SK-N-SH treated with all-trans-retinoic acid at 6 μM for 48 hours (cell line): ENCODE data around the gene EP400.

Experiments
- BACH2 ChIP-seq: fragments of 250-450 bp; sonication (Bioruptor Pico); IDR thresholded peaks from 2 replicates; pipeline ENCODE4 v1.9.0; 2021; ENCODE audit warnings: mild to moderate bottlenecking, borderline replicate concordance
- CREB5 ChIP-seq: fragments of 250-450 bp; sonication (Bioruptor Pico); IDR thresholded peaks from 2 replicates; pipeline ENCODE4 v1.5.1; 2020; ENCODE audit warnings: low read depth, mild to moderate bottlenecking, moderate library complexity
- POU6F1 ChIP-seq: fragments of 250-450 bp; sonication (Bioruptor Pico); IDR thresholded peaks from 2 replicates; pipeline ENCODE4 v1.8.0; 2021; ENCODE audit warnings: low read depth, mild to moderate bottlenecking, moderate library complexity, borderline replicate concordance
- ZFP3 ChIP-seq: fragments of 250-450 bp; sonication (Bioruptor Pico); IDR thresholded peaks from 2 replicates; pipeline ENCODE4 v1.5.0; 2020; ENCODE audit warnings: mild to moderate bottlenecking, moderate library complexity
- ZFP30 ChIP-seq: fragments of 450-650 bp; formaldehyde crosslinking; IDR thresholded peaks from 2 replicates; pipeline ENCODE4 v1.5.0; 2022; ENCODE audit warnings: mild to moderate bottlenecking, moderate library complexity
- ZNF565 ChIP-seq: fragments of 450-650 bp; formaldehyde crosslinking; conservative IDR thresholded peaks from 2 replicates; pipeline ENCODE4 v1.5.0; 2020; ENCODE audit warnings: low read depth, mild to moderate bottlenecking, moderate library complexity

GRCh38 chr12:132026796-132027500 is 77.2 kb downstream of the EP400 start:
- no peak for TF ChIP-seq BACH2 (CRISPR knock-in tag)
- TF ChIP-seq CREB5 (CRISPR knock-in tag): no peak
- no peak for TF ChIP-seq POU6F1 (CRISPR knock-in tag)
- no peak for TF ChIP-seq ZFP30 (CRISPR knock-in tag)
- no peak for TF ChIP-seq ZFP3 (CRISPR knock-in tag)
- no peak for TF ChIP-seq ZNF565
